ENCODE data around the gene ANGPTL7.

The ANGPTL7 gene, protein sequence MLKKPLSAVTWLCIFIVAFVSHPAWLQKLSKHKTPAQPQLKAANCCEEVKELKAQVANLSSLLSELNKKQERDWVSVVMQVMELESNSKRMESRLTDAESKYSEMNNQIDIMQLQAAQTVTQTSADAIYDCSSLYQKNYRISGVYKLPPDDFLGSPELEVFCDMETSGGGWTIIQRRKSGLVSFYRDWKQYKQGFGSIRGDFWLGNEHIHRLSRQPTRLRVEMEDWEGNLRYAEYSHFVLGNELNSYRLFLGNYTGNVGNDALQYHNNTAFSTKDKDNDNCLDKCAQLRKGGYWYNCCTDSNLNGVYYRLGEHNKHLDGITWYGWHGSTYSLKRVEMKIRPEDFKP

DNA sequence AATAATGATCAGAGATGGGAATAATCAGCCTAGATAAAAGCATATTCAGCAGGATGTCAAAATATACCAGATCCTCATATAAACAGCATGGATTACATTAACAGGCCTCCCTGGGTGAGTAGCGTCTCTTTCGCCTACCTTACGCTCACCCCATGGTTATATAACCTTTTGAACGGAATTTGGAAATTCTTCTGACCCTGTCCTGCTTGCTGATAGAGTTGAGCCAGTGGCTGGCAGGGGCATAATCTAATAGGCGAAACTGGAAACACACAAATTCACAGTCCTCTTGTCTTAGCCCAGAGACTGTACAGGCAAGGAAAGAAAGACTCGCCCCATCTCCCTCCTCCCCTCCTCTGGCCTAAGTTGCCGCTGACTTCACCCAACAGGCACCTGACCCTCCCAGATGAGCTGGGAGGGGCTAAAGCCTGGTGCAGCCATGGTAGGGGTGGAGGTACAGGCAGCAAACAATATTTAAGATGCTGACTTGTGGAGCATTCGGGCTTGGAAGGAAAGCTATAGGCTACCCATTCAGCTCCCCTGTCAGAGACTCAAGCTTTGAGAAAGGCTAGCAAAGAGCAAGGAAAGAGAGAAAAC, at the start of gene ANGPTL7:
ANGPTL7 (plus strand) TSS at position 498 of the 594 bp plus-strand sequence. CDS start 225 bp downstream, outside the sequence.
- no peak within 1 kb of the TSS for H3K27ac ChIP-seq
- TF ChIP-seq, protein P1, sequence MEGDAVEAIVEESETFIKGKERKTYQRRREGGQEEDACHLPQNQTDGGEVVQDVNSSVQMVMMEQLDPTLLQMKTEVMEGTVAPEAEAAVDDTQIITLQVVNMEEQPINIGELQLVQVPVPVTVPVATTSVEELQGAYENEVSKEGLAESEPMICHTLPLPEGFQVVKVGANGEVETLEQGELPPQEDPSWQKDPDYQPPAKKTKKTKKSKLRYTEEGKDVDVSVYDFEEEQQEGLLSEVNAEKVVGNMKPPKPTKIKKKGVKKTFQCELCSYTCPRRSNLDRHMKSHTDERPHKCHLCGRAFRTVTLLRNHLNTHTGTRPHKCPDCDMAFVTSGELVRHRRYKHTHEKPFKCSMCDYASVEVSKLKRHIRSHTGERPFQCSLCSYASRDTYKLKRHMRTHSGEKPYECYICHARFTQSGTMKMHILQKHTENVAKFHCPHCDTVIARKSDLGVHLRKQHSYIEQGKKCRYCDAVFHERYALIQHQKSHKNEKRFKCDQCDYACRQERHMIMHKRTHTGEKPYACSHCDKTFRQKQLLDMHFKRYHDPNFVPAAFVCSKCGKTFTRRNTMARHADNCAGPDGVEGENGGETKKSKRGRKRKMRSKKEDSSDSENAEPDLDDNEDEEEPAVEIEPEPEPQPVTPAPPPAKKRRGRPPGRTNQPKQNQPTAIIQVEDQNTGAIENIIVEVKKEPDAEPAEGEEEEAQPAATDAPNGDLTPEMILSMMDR (conservative IDR thresholded peaks at IDR 0.05): no peak

DNA sequence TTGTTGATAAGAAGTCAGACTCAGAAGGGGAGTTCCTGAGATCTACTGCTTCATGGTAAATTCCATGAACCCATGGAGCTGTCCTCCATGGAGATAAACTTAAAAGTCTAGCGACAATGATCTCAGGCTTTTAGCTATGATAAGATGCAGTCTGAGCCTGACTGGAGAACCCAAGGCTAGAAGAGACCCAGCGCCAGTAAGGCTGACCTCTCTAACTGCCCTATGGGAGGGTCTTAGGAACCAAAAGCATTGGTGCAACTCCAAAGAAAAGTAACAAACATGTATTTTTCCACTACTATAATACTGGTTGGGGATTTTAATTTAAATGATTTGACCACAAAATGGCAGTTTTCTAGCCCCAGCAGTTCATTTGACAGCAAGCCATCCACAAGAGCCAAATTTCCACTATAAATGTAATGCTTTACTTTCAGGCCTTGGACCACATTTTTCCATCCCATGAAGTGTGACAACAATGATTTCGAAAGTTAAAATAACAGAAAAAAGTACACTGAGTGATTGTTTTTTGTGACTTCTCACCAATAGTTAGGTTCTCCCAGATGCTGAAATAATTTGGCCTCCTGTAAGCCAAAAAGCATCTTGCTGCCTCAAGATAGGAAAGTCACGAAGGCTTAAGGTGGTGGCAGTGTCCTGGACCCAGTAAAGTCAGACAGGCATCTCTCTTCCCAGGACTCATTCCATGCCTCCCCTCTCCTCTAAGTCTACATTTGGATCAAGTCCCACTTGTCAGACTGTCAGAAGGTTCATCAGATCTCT, 46.4 kb upstream of the ANGPTL7 start:
- TF ChIP-seq, protein P1 (conservative IDR thresholded peaks at IDR 0.05): no peak
- no peak overlapping the region for H3K27ac ChIP-seq

DNA sequence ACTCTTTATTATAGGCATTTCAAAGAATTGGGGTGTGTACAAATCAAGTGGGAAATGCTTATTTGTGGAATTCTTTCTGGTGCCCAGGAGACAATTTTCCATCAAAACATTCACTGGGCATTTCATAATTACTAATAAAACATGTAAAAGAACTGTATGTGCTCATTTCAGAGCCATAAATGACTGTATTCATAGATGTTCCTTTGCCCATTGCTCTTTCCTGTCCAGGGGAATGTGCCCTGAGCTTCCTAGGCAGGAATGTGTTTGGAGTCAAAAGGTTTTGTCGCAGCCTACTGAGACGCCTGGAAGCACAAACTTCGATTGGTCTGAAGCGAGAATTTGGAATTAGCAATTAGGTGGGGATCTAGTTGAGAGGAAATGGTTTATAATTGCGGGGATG, 45.8 kb upstream of the ANGPTL7 start:
- TF ChIP-seq, protein P1 (conservative IDR thresholded peaks at IDR 0.05): no peak
- no peak overlapping the region for H3K27ac ChIP-seq

DNA sequence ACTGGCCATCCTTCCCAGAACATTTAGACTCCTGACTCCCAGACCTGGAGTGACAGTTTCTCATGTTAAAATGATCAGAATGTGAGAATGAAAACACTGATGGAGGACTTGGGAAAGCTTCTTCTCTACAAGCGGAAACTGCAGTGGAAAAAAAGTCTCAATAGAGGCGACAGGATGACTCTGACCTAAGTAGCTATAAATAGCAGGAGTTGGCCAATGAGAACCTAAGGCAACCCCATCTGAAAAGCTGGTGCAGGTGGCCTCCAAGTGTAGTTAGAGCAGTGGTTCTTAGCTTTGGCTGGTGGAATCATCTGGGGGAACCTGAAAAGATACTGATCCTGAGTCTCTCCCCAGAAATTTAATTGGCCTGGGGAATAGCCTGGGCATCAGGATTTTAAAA, 45.2 kb upstream of the ANGPTL7 start:
- H3K27ac ChIP-seq: no peak overlapping the region
- TF ChIP-seq, protein P1 (conservative IDR thresholded peaks at IDR 0.05): no peak

DNA sequence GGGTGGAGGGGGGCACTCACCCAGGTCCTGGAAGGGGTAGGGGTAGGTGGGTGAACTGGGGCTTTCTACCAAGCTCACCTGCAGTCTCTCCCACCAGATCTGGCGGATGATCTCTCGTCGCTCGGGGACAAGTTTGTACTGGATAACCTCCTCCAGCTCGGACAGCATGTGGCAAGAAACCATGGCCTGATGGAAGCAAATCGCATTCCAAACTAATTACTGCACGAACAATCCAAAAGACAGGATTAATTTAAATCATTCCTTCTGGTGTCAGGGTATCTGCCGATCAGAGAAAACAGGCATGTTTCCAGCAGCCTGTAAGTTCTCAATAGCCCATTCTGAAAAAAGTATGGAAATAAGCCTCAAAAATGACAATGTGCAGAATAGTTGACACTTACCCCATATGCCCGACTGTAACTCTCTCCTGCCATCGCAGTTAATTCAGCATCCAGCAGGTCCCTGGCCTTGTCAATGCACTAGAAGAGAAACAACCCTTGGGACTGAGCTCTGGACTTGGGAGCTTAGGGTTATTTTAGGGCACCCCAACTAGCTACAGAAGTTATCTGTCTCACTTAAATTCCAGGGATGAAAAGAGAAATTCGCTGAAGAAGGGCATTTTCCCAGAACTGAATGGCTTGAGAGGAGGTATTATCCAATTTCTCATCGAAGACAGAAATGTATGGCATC, 44.4 kb upstream of the ANGPTL7 start:
- TF ChIP-seq, protein P1 (conservative IDR thresholded peaks at IDR 0.05): no peak
- no peak overlapping the region for H3K27ac ChIP-seq

DNA sequence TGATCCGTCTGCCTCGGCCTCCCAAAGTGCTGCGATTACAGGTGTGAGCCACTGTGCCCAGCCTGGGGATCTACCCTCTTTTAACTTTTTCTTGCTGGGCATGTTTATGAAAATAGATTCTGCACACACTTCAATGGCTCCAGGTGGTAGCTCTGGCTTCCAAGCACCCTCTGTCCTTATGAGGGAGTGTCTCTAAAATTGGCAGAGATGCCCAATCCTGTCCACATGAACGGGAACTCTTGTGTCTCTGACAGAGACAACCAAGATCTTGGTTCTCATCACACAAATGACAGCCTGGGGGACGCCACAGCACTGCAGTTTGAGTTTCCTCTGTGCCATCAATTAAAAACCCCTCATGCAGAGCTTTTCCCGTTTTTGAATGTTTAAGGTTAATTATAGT, 43.4 kb upstream of the ANGPTL7 start:
- H3K27ac ChIP-seq: no peak overlapping the region
- TF ChIP-seq, protein P1 (conservative IDR thresholded peaks at IDR 0.05): no peak

Data from VCaP (cell line).